GM10248 (cell line): ENCODE results near the gene CTSA.

Experiments used
- CTCF ChIA-PET: fragments of 300-600 bp; sonication (Branson Sonifier 250); formaldehyde crosslinking; extraction: SDS; loops from one replicate; lab custom pipeline; 2021; ENCODE audit warnings: antibody characterized with exemption; lab: Yijun Ruan, JAX
- POLR2A ChIA-PET: fragments of 350-650 bp; sonication (Branson Sonifier 250); formaldehyde crosslinking; extraction: SDS; loops from one replicate; lab custom pipeline; 2020; ENCODE audit warnings: antibody characterized with exemption; lab: Yijun Ruan, JAX
- DNase-seq: peaks from one replicate; pipeline ENCODE4 v3.0.0; 2012; ENCODE audit errors: extremely low spot score
- TF ChIP-seq, protein P1 (sequence below): IDR thresholded peaks from 2 replicates; pipeline ENCODE4 v1.5.1; 2012; ENCODE audit warnings: mild to moderate bottlenecking, low read depth; ENCODE audit errors: extremely low read depth, missing control alignments, control extremely low read depth

CTSA gene

DNA sequence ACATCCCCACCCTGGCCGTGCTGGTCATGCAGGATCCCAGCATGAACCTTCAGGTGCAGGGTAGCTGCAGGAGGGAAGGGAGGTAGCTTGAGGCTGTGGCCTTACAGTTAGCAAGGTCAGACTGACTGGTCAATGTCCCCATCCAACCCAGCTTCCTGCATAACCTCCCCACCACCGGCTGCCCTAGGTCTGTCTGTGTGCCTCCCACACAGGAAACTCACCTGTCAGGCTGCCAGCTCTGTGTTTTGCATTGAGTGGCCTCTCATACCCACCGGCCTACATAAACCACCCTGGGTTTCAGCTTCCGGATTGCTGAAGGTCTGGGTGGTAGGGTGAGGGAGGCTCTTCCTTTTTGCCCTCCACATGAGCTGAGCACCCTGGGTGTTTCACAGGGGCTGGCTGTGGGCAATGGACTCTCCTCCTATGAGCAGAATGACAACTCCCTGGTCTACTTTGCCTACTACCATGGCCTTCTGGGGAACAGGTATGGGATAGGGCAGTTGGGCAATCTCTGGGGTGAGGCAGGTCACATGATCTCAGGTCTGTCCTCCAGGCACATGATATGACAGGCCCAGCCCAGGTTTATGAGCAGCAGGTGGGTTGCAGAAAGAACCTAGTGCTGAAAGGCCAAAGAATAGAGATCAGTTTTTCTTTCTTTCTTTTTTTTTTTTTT, 1.8 kb downstream of the CTSA start:
- DNase-seq: no peak
- POLR2A ChIA-PET: interaction anchor here (0.7 to 2.3 kb wide), 4 partner anchors 9 to 97 kb away, joined by 4 to 7 read pairs (median 5); partner anchors contain the start of gene ZSWIM1
- CTCF ChIA-PET: interaction anchor here (0.8 to 1.7 kb wide), 7 partner anchors 9 to 76 kb away, joined by 3 to 8 read pairs (median 3); no protein-coding TSS in a partner anchor
- TF ChIP-seq, protein P1, sequence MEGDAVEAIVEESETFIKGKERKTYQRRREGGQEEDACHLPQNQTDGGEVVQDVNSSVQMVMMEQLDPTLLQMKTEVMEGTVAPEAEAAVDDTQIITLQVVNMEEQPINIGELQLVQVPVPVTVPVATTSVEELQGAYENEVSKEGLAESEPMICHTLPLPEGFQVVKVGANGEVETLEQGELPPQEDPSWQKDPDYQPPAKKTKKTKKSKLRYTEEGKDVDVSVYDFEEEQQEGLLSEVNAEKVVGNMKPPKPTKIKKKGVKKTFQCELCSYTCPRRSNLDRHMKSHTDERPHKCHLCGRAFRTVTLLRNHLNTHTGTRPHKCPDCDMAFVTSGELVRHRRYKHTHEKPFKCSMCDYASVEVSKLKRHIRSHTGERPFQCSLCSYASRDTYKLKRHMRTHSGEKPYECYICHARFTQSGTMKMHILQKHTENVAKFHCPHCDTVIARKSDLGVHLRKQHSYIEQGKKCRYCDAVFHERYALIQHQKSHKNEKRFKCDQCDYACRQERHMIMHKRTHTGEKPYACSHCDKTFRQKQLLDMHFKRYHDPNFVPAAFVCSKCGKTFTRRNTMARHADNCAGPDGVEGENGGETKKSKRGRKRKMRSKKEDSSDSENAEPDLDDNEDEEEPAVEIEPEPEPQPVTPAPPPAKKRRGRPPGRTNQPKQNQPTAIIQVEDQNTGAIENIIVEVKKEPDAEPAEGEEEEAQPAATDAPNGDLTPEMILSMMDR: no peak

GRCh38 chr20:45893831-45894230, 2.7 kb downstream of the CTSA start:
- DNase-seq: no peak
- POLR2A ChIA-PET: interaction anchor here (0.7 to 2.3 kb wide), 3 partner anchors 8 to 98 kb away, joined by 4 to 7 read pairs (median 6); no protein-coding TSS in a partner anchor
- CTCF ChIA-PET: interaction anchor here (1.1 to 1.7 kb wide), 4 partner anchors 8 to 75 kb away, joined by 3 to 8 read pairs (median 3); no protein-coding TSS in a partner anchor
- TF ChIP-seq, protein P1: no peak

DNA sequence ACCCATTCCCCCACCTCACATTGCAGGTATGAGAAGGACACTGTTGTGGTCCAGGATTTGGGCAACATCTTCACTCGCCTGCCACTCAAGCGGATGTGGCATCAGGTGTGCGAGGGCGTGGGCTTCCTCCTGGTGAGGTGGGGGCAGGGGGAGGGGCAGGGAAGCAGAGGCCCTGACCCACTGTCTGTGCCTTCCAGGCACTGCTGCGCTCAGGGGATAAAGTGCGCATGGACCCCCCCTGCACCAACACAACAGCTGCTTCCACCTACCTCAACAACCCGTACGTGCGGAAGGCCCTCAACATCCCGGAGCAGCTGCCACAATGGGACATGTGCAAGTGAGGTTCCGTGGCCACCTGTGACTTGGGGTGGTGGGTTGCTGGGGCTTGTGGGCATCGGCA, 3.7 kb downstream of the CTSA start:
- POLR2A ChIA-PET: no interaction called here
- no peak for DNase-seq
- TF ChIP-seq, protein P1: no peak
- CTCF ChIA-PET: no interaction called here

GRCh38 chr20:45896641-45897161, 5.6 kb downstream of the CTSA start:
- TF ChIP-seq, protein P1: no peak
- ChIA-PET CTCF (interaction anchor here (1.0 kb wide), 1 partner anchor 9 kb away, joined by 3 read pairs; no protein-coding TSS in a partner anchor), POLR2A (no interaction called here)
- no peak for DNase-seq

GRCh38 chr20:45897289-45897688, 6.2 kb downstream of the CTSA start:
- POLR2A ChIA-PET: no interaction called here
- TF ChIP-seq, protein P1: no peak
- no peak for DNase-seq
- CTCF ChIA-PET: interaction anchor here (1.0 kb wide), 1 partner anchor 8 kb away, joined by 3 read pairs; no protein-coding TSS in a partner anchor

DNA sequence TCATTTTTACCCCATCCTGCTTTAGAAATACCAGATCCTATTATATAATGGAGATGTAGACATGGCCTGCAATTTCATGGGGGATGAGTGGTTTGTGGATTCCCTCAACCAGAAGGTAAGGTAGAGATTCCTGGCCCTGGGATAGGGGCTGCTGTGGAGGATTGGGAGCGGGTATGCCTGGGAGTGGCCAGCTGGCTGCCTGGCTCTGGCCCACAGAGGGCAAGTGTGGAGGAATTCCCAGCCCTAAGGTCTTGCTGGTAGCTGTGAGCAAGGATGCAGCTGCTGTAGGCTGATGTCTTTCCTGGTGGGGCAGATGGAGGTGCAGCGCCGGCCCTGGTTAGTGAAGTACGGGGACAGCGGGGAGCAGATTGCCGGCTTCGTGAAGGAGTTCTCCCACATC, 6.6 kb downstream of the CTSA start:
- TF ChIP-seq, protein P1: no peak
- POLR2A ChIA-PET: no interaction called here
- DNase-seq: no peak
- CTCF ChIA-PET: interaction anchor here (1.0 to 2.0 kb wide), 3 partner anchors 8 to 73 kb away, joined by 3 to 4 read pairs (median 3); no protein-coding TSS in a partner anchor
